ENCODE measurements around the gene PROZ.

Gene PROZ

GRCh38 chr13:113120300-113121182 is 37.9 kb upstream of the PROZ start:
- no peak for DNase-seq

GRCh38 chr13:113121183-113121927 is 37.1 kb upstream of the PROZ start:
- no peak for DNase-seq

GRCh38 chr13:113121928-113122471 is 36.4 kb upstream of the PROZ start:
- DNase-seq, result no peak

DNA sequence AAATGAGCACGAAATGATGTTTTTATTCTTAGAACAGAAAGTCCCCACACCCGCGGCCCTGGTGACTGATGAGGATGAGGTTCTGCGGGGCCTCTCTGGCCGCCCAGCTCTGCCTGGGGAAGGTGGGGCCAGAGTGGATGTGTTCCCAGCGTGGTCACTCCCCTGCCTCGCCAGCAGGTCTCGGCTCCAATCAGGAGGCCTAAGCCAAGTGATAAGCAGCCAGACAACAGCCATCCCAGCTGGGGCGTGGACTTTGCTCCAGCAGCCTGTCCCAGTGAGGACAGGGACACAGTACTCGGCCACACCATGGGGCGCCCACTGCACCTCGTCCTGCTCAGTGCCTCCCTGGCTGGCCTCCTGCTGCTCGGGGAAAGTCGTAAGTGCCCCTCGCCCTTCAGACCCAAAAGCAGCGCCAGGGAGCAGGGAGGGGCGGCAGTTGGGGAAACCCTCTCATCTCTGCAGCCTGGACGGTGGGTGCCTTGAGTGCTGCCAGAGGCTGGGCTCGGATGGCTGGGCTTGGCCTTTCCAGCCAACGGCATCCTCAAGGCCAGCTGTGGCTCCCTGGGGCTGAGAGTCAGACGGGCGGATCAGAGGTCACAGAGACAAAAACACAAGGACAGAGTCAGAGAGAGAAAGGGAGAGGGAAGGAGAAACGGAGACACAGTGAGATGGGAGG is 35.8 kb upstream of the PROZ start, which contains the start of gene F10:
TSS of gene F10 (plus strand) at position 250 of the 676 bp plus-strand sequence. CDS start at position 307, 57 bp downstream.
- no peak for DNase-seq

DNA sequence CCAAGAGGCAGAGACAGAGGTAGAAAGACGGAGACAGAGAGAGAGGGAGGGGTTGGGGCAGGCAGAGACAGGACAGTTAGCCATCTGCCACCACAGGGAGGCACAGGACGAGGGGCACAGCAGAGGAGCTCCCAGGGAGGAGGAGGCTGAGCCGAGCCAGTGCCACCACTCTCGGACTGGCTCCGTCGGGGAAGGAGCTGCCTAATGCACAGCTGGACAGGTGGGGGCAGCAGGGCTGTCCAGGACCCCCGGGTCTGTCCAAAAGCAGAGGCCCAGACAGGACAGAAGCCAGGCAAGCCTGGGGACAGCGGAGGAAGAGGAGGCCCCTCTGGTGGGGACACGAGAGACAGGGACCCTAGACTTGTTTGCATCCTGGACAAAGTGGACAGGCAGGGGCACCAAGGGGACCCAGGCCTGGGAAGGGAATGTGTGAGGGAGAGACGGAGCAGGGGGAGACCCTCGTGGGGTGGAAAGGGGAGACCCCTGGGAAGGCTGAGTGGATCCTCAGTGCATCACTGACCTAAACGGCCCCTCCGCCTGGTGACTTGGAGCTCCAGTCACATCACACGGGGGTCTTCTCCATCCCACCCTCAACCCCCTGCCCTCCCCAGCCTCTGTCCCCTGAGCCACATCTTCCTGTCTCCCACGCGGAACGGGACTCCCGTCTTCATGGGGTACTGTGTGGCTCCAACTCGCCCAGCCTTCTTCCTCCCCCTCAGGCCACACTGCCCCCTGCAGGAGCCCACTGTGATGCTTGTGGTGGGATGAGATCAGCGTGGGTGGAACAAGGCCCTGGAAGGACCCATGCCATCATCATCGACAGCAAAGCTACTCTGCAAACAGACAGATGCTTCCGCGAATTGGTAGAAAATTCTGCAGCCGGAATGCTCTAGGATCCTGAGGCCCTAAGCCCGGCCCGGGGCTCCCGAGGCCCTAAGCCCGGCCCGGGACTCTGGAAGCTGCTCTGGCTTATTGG is 34.9 kb upstream of the PROZ start:
- no peak for DNase-seq

DNA sequence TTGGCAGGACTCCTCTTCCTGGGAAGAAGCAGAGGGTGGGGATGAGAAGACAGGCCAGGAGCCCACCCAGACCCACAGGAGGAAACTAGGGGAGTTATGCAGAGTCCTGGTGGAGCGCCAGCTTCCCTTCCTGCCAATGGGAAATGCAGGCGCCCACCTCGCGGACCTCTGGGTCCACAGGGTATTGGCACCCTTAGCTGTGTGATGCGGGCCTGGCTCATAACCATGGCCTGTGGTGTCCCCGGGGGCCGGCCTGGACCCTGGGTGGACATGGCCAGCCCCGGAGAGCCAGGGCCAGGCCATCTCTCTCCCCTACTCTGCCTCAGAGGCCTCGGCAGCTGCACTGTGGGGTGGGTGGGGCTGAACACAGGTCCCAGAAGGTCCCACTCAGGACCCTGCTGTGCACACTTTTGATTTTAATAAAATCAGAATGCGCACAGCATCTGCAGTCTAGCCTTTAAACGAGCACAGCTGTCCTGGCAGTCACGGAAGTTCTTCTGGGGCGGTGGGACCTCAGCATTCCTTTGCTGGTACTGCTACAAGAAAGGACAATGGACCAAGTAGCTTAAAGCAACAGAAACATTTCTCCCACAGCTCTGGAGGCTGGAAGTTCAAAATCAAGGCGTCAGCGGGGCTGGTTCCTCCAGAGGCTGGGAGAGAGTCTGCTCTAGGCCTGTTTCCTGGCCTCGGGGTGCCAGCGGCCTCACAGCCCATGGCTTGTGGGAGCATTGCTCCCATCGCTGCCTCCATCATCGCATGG is 34.1 kb upstream of the PROZ start:
- DNase-seq, result no peak

DNA sequence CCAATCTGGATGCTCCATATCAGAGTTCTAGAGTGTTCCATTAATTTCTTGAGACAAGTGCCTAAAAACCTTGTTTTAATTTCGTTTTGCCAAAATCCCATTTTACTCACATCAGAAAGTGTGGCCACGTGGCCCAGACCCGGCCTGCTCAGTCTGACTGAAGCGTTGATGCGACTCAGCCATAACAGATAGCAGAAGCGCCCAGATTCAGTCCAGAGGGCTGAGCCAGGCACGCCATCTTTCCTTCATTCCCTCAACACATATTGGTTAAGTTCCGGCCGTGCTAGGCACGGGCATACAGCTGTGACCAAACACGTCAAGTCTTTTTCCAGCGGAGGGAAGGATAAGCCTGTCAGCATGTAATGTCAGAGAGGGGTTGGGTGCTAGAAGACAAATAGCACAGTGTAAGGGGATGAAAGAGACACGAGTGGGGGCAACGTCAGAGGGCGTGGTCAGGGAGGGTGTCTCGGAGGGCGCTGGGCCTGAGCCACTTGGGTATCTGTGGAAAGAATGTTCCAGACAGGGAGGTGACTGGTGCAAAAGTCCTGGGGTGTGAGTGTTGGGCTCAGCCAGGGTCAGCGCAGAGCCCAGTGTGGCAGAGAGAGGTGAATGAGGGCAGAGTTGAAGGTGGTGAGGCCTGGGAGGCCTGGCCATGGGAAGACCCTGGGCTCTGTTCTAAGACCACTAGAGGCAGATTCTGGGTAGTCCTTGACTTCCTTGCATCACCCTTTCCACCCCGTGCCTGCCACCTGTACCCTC is 32.8 kb upstream of the PROZ start:
- DNase-seq, result no peak

GRCh38 chr13:113126265-113127150 is 31.9 kb upstream of the PROZ start:
- DNase-seq, result no peak

DNA sequence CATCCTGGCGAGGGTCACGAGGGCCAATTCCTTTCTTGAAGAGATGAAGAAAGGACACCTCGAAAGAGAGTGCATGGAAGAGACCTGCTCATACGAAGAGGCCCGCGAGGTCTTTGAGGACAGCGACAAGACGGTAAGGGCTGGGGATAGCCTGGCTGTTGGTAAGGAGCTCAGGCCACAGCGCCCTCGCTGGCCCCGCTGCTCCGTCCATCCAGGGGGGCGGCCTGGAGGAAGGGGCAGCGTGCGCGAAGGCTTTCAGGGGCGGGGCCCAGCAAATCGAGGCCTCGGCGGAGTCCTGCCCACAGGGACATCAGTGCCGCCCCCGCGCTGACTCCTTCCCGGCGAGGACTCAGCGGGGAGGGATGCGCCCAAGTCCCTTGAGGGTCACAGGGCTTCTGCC is 29.0 kb upstream of the PROZ start:
- DNase-seq, result no peak

DNA sequence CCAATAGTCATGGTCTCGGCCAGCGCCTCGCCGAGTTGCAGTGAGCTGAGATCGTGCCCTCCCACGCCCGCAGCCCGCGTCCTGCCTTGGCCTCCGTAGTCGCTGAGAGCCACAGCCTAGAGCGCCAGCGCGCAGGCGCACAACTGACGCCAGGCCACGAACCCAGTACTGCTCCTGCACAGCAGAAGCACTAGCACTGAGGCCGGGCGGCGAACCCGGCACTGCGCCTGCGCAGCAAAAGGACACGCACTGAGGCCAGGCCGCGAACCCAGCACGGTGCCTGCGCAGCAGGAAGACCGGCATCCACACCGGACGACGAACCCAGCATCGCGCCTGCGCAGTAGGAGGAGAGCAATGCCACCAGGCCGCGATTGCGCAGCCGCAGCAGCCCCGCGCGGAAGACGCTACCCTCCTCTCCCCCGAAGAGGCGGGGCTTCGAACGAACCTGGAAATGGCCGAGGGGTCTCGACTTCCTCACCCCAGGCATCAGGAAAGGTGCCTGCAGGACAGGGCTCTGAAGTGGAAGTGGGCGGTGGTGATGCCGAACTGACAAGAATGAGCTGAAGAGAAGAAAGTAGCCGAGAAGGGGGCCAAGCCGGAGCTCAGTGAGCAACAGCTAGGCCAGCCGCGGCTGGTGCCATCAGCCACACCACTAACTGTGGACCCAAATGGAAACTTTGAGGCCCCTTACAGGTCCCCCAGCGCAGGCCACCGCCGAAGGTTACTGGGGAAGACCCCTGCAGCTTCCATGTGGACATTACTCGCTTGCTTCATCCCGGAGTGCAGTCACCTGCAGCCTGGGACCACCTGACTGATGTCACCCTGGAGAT is 28.3 kb upstream of the PROZ start:
- no peak for DNase-seq

- no peak for DNase-seq
Observed at GRCh38 chr13:113135281-113135760, 23.1 kb upstream of the PROZ start.

DNA sequence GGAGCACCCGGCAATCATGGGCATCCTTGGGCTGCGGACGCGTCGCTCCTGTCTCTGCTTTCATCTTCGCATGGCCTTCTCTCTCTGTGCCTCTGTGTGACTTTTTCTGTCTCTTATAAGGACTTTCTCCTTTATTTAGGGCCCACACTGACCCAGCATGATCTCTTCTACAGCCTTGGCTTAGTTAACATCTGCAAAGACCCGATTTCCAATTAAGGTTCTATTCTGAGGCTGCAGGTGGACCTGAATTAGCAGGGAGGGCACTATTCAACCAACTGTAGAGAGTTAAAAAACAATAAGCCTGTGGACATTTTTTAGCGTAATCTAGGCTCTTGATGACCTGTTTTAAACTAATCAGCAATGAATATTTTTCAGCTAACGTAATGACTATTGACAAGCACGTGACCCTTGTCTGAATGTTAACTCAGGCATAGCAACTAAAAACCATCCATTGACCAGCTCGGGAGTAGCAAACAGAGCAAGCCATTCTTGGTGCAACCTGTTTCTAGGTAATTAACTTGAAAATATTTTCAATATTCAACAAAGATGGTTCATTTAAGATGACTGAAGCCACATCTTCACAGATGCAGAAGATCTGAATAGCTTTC is 20.7 kb upstream of the PROZ start:
- DNase-seq, result no peak

- DNase-seq, result no peak
Observed at GRCh38 chr13:113138792-113139551, 19.5 kb upstream of the PROZ start.

DNA sequence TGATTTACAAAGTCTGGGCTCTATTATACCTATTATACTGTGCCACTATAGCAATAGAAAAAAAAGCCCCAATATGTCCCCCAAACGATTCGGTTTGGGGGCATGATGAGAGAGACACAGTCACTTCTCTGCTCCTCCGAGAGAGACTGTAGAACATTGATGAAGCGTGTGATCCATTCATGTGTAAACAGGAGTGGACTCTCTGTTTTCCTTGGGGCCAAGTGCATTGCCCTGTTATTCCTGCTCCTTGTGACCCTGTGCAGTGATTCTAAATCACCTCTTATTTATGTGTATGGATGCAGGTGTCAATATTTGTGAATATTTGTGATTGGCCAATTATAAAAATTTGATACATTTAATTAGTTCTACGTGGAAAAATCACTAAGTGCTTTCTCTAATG is 18.9 kb upstream of the PROZ start:
- no peak for DNase-seq

DNA sequence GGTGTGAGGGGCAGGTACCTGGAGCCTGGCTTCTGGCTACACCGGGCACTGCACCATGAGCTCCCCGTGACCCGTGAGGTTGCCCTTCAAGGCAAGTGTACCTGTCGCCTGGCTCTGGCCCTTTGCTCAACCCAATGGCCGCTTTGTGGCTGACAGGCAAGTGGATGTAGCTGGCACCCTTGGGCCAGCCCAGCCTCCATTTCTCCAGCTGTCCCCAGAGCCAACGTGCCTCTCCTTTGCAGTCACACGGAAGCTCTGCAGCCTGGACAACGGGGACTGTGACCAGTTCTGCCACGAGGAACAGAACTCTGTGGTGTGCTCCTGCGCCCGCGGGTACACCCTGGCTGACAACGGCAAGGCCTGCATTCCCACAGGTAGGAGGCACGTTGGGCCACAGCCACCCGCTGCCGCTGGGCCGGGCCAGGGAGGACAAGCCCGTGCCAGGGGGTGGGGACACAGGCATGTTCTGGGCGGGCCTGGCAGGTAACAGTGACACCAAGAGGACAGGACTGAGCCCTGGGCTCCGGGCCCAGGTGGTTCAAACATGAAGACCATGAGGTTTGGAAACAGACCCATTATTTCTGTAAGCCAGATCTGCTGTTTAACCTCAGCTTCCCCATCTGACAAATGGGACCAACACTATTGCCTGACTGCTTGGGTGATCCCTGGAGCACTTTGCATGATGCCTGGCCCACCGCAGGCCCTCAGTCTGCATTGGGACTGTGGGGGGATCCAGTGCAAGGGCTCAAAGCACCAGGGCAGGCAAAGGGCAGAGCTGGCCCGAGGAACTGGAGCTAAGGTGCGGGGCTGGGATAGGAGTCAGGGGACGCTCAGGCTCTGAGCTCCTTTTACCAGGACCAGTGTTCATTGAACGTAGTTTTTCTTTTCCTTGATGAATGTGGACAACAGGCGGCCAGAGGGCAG is 17.5 kb upstream of the PROZ start:
- DNase-seq, result no peak

GRCh38 chr13:113141601-113141970 is 16.9 kb upstream of the PROZ start:
- DNase-seq, result no peak

Data from DMS79 treated with DMSO at 0.1 percent for 48 hours (cell line).